ENCODE results near the gene FNDC8. TPM values are rescaled to one million over a fixed set of nuclear protein-coding genes. Genes with fewer than 3 reads are reported as not detected.

FNDC8 gene
- total and polyA plus RNA-seq, 2 of the 8 experiments (the other 6 are each of a cell fraction or from before 2014, with no cell fraction given), result not detected

DNA sequence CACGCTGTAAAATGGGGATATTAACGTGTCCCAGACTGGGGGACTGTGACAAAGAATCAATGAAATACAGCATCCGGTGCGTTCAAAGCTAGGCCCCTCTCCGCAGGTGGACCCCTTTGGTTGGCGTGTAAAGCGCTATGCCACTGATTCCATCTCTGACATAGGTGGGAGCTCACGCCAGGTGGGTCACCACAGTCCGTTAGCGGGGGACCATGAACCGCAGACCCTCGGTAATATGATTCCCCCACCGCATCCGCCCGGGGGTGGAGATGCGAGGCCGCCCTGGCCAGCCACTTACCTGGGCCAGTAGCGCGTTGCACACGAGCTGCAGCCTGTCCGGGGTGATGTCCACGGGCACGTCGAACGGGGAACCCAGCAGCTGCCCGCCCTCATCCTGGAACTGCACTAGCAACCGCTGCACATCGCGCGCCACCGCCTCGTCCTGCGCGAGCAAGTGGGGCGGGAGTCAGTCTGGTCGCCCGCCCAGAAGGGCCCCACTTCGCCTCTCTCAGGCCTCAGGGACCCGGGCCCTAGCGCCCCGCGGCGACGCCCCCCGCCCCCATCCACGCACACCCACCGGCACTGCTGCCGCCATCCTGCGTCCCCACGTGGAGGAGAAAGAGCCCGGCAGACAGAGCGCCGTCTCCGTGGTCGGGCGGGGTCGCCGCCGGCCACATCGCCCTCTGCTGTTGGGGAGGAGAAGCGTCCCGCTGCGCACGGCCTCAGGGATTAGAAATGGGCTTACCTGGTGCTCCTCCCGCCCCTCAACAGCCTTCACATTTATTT is 20.5 kb downstream of the FNDC8 start, which contains the start of gene NLE1 (continued):
- TF ChIP-seq RAD21 (IDR thresholded peaks at IDR 0.05 in 1 of 2, conservative IDR thresholded peaks at IDR 0.05 in 1 of 2; ENCODE audit: low read depth in 2 of 2, low read length in 2 of 2) (peak; percentile 28 to 49), TAF1 (IDR thresholded peaks at IDR 0.05; ENCODE audit: low read depth, low read length) (peak; percentile 92), CREB1 (IDR thresholded peaks at IDR 0.05) (0 out of 2 replicates have a peak, but pooled peaks have one; percentile 12), FOSL1 (IDR thresholded peaks at IDR 0.05; ENCODE audit: insufficient read depth, low read depth, low read length) (0 out of 2 replicates have a peak, but pooled peaks have one; percentile 34), JUN (IDR thresholded peaks at IDR 0.05; ENCODE audit: low read depth, low read length) (no peak), GABPA (IDR thresholded peaks at IDR 0.05; ENCODE audit: borderline replicate concordance, insufficient read depth, low read length) (no peak), BRCA1 (IDR thresholded peaks at IDR 0.05; ENCODE audit: low read depth, low read length) (no peak), SP1 (IDR thresholded peaks at IDR 0.05; ENCODE audit: low read depth, low read length) (no peak), SUZ12 (IDR thresholded peaks at IDR 0.05; ENCODE audit: low read length) (no peak), NANOG (IDR thresholded peaks at IDR 0.05; ENCODE audit: insufficient read depth, low read depth, low read length, poor library complexity, severe bottlenecking) (no peak), RFX5 (IDR thresholded peaks at IDR 0.05; ENCODE audit: borderline replicate concordance, low read depth, low read length) (no peak), USF2 (IDR thresholded peaks at IDR 0.05; ENCODE audit: low read length) (no peak), HDAC6 (IDR thresholded peaks at IDR 0.05; ENCODE audit: low read depth, low read length) (no peak), TBP (IDR thresholded peaks at IDR 0.05; ENCODE audit: low read depth, low read length) (peak; percentile 75; the same call in 1 of the 2 replicates), ZNF274 (IDR thresholded peaks at IDR 0.05; ENCODE audit: borderline replicate concordance, extremely low read depth, low read length) (no peak), EP300 (IDR thresholded peaks at IDR 0.05; ENCODE audit: borderline replicate concordance in 1 of 2, low read depth in 2 of 2, low read length in 2 of 2) (peak in 1 of 2 experiments; percentile 53; a peak in 1 of 3 replicates), TEAD4 (IDR thresholded peaks at IDR 0.05; ENCODE audit: low read depth, low read length) (no peak), EGR1 (IDR thresholded peaks at IDR 0.05; ENCODE audit: borderline replicate concordance, low read depth, low read length) (peak; percentile 88), GTF2F1 (IDR thresholded peaks at IDR 0.05; ENCODE audit: borderline replicate concordance, low read depth, low read length) (no peak)
- TF ChIP-seq, protein P1, sequence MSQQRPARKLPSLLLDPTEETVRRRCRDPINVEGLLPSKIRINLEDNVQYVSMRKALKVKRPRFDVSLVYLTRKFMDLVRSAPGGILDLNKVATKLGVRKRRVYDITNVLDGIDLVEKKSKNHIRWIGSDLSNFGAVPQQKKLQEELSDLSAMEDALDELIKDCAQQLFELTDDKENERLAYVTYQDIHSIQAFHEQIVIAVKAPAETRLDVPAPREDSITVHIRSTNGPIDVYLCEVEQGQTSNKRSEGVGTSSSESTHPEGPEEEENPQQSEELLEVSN (IDR thresholded peaks at IDR 0.05), result peak; percentile 46; the same call in 1 of the 2 replicates
